Measurements from ENCODE around the gene NCLN.
"Not testable (repeated sequence)": the region's sequence is repeated elsewhere in the genome, so short reads cannot be mapped to it uniquely, and the experiment has no call there.

NCLN gene

DNA sequence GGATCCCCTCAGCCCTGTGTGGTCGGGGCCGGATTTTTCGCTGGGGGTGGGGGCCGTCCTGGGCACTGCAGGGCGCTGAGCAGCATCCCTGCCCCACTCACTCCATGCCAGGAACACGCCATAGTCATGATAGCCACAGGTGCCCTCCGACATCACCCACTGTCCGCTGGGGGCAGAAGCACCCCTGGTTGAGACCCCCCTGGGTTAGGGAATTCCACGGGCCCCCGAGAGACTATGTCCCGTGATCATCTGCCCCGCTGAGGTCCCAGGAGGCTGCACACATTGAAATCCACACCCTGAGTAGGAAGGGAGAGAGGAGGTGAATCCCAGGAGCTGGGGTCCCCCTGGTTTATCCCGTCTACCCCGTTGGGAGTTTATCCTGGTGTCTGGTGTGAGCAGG is 16.2 kb downstream of the NCLN start:
- DNase-seq: no peak

DNA sequence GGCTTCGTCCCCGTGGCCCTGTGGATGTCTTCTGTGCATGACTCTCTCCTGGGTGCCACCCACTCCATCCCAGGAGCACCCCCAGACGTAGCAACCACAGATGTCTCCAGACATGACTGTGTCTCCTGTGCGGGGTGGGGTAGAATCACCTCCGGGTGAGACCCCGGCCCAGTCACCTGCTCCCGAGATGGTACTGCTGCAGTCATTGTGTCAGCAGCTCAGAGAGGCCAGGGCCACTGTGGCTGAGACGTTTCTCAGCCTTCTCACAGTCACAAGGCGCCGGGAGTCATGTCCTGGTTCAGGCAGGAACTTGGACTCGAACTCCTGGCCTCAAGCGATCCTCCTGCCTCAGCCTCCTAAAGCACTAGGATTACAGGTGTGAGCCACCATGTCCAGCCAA is 16.6 kb downstream of the NCLN start:
- no peak for DNase-seq

- DNase-seq: not testable (repeated sequence)
Measured at GRCh38 chr19:3202895-3203294, 17.2 kb downstream of the NCLN start.

GRCh38 chr19:3203805-3204645 is 18.3 kb downstream of the NCLN start:
- DNase-seq: no peak

- DNase-seq: no peak
Measured at GRCh38 chr19:3204646-3205275, 19.0 kb downstream of the NCLN start.

DNA sequence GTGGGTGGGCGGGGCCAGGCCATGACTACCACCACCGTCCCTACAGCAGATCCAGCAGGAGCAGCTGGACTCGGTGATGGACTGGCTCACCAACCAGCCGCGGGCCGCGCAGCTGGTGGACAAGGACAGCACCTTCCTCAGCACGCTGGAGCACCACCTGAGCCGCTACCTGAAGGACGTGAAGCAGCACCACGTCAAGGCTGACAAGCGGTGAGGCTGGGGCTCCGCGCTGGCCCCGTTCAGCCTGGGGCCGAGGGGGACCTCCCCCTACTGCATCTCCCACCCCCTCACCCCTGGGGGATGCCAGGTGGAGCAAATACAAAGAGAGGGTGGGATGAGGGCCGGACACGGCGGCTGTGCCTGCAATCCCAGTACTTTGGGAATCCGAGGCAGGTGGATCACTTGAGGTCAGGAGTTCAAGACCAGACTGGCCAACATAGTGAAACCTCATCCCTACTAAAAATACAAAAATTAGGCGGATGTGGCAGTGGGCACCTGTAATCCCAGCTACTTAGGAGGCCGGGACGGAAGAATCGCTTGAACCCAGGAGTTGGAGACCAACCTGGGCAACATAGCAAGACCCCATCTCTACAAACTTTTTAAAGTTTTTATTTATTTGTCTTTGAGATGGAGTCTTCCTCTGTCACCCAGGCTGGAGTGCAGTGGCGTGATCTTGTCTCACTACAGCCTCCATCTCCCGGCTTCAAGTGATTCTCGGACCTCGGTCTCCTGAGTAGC is 20.7 kb downstream of the NCLN start:
- DNase-seq: no peak

DNA sequence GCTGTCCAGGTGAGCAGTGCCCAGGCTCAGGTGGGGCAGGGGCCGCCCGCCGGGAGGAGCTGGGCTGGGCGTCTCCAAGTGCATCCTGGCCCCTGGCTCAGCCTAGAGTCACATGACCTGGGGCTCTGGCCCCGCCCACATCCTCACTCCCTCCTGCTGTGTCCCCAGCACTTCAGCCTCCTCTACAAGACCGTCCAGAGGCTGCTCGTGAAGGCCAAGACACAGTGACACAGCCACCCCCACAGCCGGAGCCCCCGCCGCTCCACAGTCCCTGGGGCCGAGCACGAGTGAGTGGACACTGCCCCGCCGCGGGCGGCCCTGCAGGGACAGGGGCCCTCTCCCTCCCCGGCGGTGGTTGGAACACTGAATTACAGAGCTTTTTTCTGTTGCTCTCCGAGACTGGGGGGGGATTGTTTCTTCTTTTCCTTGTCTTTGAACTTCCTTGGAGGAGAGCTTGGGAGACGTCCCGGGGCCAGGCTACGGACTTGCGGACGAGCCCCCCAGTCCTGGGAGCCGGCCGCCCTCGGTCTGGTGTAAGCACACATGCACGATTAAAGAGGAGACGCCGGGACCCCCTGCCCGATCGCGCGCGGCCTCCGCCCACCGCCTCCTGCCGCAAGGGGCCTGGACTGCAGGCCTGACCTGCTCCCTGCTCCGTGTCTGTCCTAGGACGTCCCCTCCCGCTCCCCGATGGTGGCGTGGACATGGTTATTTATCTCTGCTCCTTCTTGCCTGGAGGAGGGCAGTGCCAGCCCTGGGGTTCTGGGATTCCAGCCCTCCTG is 21.9 kb downstream of the NCLN start:
- no peak for DNase-seq

- DNase-seq: no peak
Measured at GRCh38 chr19:3208317-3209207, 22.8 kb downstream of the NCLN start.

DNA sequence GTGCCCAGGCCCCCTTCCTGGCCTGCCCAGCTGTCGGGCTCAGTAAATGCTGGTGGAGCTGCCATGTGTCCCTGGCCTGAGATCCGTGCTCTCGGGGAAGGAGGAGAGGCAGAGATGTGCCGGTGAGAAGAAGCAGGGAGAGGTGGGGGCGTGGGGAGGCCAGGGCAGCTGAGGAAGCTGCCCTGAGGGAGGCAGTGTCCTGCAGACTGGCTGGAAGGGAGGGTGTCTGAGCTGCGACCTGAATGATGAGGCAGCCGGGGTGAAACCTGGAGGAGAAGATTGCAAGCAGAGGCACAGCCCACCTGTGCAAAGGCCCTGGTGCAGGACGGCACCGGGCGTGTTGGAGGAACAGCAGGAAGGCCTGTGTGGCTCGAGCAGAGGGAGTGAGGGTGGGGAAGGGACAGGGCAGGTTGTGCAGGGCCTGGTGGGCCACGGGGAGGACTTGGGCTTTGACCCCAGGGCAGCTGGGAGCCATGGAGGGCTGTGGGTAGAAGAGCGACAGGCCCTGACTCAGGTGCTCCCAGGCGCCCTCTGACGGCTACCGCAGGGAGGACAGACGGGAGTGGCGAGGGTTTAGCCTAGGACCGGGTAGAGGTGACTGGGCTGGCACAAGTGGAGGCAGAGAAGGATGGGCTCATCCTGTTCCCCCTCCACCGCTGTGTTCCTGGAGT is 24.8 kb downstream of the NCLN start:
- DNase-seq: no peak

DNA sequence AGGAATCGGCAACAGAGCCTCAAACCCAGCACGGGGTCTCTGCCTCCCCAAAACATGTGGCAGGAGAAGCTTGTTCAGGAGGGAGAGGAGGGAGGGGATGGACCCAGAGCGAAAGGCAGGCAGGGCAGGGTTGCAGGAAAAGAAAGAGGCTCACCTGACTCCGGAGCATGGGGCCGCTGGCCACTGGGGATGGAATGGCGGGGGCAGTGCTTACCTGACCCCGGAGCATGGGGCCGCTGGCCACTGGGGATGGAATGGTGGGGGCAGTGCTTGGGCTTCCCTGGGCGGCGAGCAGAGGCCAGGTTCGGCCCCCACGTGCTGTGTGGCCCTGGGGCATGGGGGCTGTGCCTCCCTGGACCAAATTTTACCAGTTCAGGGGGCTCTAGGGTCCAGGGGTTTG is 25.5 kb downstream of the NCLN start:
- DNase-seq: no peak

- no peak for DNase-seq
Measured at GRCh38 chr19:3213159-3213558, 27.4 kb downstream of the NCLN start.

GRCh38 chr19:3216874-3217273 is 31.1 kb downstream of the NCLN start:
- DNase-seq: no peak

DNA sequence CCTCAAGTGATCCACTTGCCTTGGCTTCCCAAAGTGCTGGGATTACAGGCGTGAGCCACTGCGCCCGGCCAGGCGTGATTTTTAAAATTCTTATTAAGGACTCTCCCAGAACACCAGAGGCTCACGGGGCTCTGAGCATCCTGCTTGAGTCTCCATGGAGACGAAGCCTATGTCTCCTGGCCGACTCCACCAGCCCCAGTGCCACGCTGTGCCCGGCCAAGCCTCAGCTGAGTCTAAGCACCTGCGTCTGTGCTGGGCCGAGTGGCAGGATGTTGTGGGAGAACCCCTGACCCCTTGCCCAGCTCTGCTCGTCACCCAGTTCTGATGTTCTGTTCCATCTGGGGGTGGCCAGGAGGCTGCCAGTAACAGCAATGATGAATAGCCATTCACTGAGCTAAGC is 34.8 kb downstream of the NCLN start:
- no peak for DNase-seq

DNA sequence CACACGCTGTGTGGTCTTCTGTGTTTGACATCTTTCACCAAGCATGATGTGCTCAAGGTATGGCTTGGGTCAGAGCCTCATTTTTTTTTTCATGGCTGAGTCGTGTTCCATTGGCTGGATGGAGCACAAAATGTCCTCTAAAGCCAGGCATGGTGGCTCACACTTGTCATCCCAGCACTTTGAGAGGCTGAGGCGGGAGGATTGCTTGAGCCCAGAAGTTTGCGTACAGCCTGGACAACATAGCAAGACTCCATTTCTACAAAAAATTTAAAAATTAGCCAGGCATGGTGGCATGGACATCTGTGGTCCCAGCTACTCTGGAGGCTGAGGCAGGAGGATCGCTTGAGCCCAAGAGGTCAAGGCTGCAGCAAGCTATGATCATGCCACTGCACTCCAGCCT is 35.8 kb downstream of the NCLN start:
- not testable (repeated sequence) for DNase-seq

GRCh38 chr19:3222709-3223108 is 37.0 kb downstream of the NCLN start:
- DNase-seq: no peak

DNA sequence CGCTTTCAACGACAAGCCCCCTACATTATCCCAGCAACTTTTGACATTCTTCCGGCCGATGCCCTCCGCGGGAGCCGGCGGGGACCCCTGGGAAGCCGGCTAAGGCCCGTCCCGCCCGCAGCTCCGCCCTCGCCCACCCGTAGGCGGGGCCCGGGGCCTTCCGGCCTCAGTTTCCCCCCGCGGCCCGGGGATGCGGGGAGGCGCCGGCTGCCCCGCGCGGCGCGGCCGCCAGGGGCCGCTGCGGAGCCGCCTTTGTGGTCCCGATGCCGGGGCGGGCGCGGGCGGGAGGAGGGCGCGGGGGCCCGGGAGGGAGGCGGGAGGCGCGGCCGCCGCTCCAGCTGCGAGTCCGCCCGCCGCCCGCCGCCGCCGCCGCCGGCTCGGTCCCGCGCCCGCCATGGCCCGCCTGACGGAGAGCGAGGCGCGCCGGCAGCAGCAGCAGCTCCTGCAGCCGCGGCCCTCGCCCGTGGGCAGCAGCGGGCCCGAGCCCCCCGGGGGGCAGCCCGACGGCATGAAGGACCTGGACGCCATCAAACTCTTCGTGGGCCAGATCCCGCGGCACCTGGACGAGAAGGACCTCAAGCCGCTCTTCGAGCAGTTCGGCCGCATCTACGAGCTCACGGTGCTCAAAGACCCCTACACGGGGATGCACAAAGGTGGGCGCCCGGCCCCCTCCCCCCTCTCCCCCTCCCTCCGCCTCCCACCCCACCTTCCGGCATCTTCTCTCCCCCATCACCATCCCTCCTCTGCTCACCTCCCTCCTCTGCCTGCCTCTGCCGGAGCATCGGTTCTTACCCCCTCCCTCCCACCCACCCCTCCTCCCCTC is 38.8 kb downstream of the NCLN start, which contains the start of gene CELF5:
TSS of gene CELF5 (plus strand) at position 316 of the 823 bp plus-strand sequence. CDS start at position 395, 79 bp downstream.
- DNase-seq: no peak

DNA sequence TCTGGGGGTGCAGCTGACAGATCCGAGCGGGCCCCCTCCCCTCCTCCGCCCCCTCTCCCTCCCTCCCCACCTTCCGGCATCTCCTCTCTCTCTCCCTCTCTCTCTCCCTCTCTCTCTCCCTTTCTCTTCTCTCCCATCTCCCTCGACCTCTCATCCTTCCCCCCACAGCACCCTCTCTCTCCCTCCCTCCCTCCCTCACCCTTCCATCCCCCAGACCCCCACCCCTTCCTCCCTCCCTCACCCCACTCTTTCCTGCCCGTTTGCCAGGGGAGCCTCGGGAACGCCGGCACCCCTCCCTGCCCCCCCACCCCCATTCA is 39.4 kb downstream of the NCLN start:
- DNase-seq: no peak

GRCh38 chr19:3225677-3226093 is 40.0 kb downstream of the NCLN start:
- DNase-seq: no peak

DNA sequence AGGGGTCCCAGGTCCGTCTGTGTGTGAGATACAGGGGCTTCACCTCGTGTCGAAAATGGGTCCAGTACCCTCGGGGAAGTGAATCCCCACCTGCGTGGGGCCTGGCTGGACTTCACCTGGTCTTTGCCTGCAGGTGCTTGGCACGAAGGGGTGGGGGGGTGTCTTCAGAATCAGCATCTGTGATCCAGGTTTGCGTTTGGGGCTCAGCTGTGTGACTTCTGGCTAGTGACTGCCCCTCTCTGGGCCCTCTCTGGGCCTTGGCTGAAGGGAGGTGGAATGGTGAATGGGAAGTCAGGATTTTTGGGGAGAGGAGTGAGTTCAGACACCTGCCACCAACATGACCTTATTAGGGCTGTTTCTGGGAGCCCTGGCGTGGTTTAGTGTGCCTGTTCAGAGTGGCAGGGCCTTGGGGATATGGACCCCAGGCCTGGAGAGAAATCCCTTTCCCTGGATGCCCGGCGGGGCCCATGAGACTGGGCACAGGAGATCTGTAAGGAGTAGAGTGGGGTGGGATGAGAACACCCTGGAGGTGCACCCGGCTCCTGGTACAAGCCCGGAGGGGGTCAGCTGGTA is 41.4 kb downstream of the NCLN start:
- DNase-seq: no peak

- DNase-seq: no peak
Measured at GRCh38 chr19:3229346-3229743, 43.6 kb downstream of the NCLN start.

Data from KG1 (cell line).